GM21737 (cell line): Measurements from ENCODE around the gene KCNA1.

Experiments
- ATAC-seq: cut with Tn5 transposase; IDR thresholded peaks from one replicate; pipeline ENCODE4 v1.9.1; 2021; ENCODE audit warnings: mild to moderate bottlenecking, moderate library complexity; ENCODE audit not compliant: unreplicated experiment

The KCNA1 gene

DNA sequence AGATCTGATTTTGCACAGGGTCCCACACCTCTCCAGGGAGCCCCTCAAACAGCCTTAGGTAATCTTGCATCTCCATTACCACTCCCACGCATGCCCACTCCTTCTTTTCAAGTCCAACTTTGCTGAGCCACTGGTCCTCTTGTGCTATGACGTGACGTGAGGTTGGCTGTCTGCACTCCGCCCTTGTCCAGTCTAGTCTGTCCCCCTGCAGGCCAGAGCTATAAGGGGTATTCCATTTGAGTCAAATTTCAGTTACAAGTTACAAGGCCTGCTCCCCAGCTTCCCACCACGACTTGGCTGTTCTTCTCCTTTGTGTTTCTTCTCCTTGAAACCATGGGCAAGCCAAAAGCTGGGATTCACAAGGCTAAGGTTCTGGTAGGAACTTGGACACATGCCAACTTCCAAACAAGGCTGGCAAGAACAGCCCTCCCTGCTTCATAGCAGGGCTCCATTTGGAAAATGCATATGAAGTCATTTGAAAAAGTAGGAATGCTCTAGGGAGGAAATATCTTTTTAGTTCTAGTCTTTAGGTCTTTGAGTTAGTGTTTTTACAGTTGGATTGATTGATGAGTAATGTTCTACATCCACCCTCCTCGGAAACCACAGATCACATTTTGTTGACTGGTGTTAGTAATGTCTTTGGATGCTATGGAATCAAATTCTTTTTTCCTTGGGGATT, 49.1 kb downstream of the KCNA1 start:
- ATAC-seq: no peak

GRCh38 chr12:4959381-4959780, 49.7 kb downstream of the KCNA1 start:
- ATAC-seq: no peak

GRCh38 chr12:4960030-4960429, 50.3 kb downstream of the KCNA1 start:
- ATAC-seq: no peak

DNA sequence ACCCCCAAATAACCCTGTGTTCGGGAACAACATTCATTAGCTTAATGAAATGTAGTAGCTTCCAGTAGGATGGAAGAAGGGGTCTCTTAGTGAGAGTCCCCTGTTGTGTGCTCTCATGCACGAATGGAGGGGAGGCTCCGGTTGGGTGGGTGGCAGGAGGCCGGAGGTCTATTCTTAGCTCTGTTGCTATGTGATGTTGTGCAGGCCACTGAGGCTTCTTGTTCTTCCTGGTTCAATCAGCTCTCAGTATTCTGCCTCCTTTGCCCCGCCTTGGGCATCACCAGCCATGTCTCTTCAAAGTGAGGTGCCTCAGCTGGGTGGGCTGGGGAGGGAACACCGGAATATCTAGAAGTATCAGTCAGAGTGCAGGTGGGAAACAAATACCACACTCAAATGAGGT, 50.8 kb downstream of the KCNA1 start:
- ATAC-seq: no peak

- no peak for ATAC-seq
Observed at GRCh38 chr12:4961311-4961710, 51.6 kb downstream of the KCNA1 start.

DNA sequence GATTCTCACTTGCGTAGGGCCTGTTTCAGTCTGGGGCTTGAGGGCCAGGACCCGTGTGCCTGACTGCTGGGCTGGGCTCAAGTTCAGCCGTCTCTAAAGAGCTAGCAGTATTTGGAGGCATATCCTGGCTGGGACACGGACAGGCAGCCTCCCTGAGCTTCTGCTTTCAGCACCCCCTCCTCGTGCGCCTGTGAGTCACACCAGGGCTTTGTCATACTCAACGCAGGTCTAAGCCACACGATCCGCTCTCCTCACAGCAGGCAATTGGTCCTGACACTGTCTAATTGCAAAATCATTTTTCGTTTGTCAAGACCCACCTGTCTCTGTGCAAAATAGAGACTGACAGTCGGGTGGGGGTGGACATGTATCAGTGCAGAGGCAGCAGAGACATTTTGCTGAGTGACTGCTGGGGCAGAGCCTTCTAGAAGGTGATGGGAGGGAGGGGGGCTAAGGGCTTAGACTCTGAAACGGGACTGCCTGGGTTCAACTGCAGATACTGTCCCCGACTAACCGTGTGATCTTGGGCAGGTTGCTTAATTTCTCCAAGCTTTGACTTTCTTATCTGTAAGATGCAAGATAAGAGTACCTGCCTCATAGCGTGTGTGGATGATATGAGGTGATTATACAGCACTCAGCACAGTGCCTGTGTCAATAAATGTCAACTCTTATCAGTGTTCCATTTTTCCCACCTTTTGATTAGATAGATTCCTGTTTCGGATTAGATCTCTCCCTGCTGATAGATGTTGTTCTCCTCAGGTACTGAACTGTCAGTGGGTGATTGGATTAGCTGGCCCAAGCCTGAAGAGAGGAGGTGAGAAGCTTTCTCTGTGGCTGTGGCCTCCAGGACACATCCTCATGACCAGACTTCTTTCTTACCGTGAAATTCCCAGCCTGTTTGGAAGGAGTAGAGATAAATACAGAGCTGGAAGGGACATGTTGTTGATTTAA, 53.1 kb downstream of the KCNA1 start:
- ATAC-seq: no peak
